GM10847 (cell line): ENCODE measurements around the gene FBXO28.

Experiments used
- POLR2A ChIP-seq: IDR thresholded peaks from 2 replicates; pipeline ENCODE4 v1.6.1; 2011; ENCODE audit not compliant: insufficient read length; ENCODE audit errors: extremely low read depth

The FBXO28 gene

DNA sequence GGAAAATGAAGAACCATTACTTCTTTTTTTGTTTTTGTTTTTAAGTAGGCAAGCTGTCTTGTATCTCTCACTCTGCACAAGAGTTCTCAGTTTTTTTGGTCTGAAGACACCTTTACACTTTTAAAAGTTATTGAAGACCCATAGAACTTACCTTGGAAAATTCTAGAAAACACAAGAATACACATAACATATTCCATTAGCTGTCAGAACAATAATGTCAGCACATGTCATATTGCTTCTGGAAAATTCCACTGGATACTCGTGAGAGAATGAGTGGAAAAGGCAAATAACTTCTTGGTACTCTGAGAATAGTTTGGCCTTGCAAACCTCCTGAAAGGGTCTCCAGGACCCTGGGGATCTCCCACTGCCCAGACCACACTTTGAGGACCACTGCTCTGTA, 4.8 kb downstream of the FBXO28 start:
- no peak for TF ChIP-seq POLR2A

DNA sequence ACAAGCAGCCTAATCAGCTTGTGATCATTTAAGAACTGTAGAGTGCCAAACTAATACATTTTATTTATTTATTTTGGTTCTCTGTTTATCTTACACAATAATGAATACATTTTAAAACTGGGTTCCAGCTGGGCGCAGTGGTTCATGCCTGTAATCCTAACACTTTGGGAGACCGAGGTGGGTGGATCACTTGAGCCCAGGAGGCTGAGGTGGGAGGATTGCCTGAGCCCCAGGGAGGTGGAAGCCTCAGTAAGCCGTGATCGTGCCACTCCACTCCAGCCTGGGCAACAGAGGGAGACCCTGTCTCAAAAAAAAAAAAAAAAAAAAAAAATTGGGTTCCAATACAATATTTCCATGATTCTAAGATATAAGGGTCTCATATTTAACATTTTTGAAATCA, 9.2 kb downstream of the FBXO28 start:
- no peak for TF ChIP-seq POLR2A

DNA sequence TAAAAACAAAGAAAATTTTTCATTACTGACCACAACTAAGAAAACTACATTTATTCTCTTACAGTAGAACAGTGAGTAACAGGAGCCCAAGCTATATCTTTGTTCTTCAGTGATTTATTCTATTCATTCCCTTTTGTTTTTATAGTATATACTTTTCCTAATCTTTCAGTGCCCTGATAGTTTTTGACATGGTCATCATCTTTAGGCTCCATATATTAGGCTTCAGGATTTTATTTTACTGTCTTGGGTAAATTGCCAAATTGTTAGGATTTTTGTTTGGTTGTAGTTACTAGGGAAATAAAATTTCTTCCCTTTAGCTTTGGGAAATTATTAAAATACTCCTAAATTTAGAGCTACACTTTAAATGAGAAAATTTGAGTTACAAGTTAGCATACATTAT, 10.3 kb downstream of the FBXO28 start:
- no peak for TF ChIP-seq POLR2A

DNA sequence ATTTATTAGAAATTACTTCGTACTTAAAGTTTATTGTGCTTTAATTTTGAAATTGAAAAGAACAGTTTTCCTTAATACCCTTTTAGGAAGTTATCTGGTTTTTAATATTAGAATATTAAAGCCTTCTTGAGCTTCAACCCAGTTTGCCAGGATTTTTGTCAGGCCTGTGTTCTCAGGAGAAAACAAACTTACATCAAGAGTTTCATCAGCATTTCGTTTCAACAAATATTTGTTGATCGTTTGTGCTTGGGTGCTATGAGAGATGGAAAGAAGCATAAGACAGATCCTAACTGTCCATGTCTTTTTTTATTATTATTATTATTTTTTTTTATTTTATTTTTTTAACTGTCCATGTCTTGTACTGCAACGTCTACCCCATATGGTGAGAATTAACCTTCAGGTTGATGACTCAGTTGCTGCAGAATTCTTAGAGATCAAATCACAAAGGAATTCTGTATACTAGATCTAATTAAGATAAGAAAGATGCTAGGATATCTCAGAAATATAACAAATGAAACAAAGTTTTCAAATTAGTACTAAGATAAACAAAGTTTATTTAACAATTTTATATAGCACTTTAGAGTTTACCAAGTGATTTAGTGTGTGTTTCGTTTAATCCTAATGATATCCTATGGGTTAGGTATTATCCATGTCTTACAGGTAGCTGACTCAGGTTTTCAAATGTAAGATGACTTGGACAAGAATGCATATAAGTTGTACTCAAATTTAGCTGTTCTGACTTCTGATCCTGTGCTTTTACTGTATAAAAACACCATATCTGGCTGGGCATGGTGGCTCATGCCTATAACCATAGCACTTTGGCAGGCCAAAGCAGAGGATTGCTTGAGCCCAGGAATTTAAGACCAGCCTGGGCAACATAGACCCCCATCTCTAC, 14.3 kb downstream of the FBXO28 start:
- no peak for TF ChIP-seq POLR2A

DNA sequence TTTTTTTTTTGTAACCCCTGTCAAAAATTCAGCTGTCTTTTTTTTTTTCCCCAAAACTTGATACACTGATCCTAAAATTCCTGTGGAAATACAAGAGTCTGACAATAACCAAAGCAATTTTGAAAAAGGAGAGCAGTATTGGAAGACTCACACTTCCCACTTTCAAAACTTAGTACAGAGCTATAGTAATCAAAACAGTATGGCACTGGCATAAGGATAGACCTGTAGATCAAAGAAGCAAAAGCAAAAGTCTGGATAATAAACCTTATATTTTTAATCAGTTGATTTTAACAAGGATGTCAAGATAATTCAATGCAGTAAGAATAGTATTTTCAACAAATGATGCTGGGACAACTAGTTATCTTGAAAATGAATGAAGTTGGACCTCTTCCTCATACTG, 17.3 kb downstream of the FBXO28 start:
- no peak for TF ChIP-seq POLR2A

DNA sequence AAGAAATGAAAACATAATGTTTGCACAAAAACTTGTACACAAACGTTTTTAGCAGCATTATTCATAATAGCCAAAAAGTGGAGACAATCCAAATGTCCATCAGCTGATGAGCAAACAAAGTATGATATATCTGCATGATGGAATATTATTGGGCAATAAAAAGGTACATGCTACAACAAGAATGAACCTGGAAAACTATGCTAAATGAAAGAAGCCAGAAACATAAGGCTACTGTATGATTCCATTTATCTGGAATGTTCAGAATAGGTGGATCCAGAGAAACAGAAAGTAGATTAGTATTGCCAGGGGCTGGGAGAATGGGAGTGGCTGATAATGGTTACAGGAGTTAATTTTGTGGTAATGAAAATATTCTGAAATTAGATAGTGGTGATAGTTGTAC, 19.0 kb downstream of the FBXO28 start:
- TF ChIP-seq POLR2A, result no peak

DNA sequence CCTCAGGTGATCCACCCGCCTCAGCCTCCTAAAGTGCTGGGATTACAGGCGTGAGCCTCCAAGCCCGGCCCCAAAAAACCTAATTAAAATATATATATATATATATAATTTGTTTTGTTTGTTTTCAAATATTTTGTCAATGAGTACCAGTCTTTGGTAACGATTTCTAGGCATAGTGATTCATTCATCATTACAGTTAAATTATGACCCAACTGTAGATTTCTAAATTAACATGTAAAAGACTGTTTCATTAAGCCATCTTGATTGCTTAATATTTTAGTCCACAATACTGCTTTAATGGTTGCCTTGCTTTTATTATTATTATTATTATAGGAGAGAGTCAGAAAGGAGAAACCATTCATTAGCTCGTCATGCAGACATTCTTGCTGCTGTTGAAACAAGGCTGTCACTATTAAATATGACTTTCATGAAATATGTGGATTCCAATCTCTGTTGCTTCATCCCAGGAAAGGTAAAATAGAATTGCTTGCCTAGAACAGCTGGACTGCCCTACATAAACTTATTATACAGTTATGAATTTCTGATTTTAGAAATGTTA, 19.9 kb downstream of the FBXO28 start:
- no peak for TF ChIP-seq POLR2A

DNA sequence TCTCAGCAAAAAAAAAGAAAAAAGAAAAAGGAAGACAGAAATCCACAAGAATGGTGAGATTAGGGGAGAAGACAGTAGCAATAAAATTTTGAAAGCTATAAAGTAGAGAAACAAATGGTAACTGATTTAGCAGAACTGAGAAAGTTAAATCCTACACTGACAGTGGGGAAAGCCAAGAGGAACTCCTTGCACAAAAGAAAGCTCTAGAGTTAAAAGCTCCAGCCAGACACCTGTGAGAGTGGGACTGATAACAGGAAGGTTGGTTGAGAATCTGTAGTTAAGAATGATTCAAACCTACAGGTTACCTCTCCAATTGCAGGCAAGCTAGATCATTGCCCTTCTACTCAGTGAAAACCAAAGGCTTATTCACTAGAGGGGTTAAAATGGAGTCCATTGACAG, 23.6 kb downstream of the FBXO28 start:
- TF ChIP-seq POLR2A, result no peak

DNA sequence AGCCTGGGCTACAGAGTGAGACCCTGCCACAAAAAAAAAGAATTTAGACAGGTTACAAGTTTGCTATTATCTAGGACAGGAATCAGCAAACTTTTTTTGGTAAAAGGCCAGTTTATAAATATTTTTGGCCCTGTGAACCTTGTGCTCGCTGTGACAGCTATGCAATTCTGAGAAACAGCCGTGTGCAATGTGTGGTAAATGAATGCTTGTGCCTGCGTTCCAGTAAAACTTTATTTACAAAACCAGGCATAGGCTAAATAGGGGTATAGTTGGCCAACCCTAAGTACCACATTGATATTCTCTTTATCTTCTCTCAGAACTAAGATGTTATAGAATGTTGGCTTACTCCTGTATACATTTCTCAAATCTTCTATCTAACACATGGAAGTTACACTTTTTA, 24.3 kb downstream of the FBXO28 start:
- no peak for TF ChIP-seq POLR2A

DNA sequence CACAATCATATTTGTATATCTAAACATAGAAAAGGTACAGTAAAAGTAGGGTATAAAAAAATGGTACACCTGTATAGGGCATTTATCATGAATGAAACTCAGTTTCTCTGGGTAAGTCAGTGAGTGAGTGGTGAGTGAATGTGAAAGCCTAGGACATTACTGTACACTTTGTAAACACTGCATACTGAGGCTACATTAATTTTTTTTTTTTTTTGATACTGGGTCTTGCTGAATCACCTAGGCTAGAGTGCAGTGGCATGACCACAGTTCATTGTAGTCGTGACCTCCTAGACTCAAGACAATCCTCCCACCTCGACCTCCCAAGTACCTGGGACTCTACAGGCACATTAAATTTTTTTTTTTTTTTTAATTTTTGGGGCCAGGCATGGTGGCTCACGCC, 27.8 kb downstream of the FBXO28 start:
- no peak for TF ChIP-seq POLR2A

DNA sequence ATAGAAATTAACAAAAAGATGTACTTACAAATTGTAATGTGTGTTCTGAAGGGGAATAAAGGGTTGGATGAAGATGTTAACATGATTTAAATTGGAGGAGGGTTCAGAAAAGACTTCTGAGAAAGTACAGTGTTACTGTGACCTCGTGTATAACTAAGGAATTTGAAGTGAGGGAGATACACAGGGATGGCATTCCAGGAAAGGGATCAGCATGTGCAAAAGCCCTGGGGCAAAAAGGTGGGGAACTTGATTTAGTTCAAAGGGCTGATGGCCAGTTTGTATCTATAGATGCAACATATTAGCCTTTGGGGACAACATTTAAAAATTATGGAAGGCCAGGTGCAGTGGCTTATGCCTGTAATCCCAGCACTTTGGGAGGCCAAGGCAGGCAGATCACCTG, 35.8 kb downstream of the FBXO28 start:
- no peak for TF ChIP-seq POLR2A

DNA sequence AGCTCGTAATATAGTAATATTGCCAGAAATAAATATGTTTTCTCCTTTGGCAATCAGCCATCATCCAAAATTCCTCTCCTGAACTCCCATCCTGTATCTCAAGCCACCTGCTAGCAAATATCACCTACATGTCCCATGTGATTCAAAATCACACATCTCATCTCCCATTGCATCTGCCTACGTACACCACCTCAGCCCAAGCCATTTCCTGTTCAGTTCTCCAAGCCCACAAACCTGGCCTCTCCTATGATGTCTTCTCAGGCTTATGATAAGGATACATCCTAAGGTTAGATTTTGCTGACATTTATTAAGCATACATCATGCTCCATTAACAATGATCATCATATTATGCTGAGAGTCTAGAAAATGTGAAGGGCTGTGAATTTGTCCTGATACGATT, 37.2 kb downstream of the FBXO28 start:
- no peak for TF ChIP-seq POLR2A

DNA sequence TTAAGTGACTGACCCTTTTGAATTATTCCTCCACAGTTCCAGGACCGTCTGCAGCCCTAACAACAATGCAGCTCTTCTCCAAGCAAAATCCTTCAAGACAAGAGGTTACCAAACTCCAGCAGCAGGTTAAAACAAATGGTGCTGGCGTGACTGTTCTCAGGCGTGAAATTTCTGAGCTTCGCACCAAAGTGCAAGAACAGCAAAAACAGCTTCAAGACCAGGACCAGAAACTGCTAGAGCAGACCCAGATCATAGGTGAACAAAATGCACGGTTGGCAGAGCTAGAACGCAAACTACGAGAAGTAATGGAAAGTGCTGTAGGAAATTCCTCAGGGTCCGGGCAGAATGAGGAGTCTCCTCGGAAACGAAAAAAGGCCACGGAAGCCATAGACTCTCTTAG, 43.4 kb downstream of the FBXO28 start:
- no peak for TF ChIP-seq POLR2A

DNA sequence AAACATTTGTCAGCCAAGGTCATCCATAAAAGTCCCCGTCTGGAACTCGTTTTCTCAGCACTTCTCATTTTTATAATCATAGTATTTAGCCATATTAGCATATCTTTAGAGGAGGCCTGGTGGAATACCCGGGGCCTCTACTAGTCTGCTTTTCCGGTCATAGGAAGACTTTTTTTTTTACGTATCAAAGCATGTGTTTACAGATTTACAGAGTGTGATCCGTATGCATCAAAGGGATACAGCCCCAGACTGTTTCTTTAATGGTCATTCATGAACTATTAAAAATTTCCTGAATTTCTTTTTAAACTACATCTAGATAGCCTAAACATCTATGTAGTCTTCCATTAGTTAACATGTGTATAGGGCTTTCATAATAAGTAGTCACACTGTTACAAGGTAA, 45.6 kb downstream of the FBXO28 start:
- no peak for TF ChIP-seq POLR2A

DNA sequence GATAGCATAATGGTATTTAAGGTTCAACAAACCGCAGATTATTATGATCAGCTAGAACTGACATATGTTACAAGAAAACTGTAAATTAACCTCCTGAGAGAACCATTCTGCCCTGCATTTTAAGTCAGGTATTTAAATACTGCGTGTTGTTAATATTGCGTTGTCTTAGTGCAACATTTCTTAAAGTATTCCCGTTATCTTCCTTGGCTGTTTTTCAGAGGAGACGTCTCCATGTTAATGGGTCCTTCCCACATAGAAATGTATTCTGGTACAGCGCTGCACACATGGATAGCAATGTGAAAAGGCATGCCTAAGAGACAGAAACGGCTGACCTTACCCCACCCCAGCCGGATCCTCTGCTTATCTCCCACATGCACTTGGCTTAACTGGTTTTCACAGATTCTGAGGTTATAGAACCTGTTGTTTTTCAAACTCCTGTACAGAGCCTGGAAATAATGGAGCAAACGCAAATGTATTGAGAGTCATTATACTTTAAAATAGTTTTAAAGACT, 46.3 kb downstream of the FBXO28 start:
- TF ChIP-seq POLR2A, result no peak

DNA sequence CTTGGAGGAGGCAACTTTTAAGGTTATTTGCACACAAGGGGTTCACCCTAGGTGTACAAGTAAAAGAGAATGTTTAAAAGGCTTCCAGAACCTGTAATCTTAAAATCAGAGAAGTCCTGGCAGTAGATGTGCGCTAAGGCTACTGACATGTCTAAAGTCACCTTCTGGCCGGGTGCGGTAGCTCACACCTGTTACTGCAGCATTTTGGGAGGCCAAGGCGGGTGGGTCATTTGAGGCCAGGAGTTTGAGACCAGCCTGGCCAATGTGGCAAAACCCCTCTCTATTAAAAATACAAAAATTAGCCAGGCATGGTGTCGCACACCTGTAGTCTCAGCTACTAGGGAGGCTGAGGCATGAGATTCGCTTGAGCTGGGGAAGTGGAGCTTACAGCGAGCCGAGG, 48.9 kb downstream of the FBXO28 start:
- no peak for TF ChIP-seq POLR2A

DNA sequence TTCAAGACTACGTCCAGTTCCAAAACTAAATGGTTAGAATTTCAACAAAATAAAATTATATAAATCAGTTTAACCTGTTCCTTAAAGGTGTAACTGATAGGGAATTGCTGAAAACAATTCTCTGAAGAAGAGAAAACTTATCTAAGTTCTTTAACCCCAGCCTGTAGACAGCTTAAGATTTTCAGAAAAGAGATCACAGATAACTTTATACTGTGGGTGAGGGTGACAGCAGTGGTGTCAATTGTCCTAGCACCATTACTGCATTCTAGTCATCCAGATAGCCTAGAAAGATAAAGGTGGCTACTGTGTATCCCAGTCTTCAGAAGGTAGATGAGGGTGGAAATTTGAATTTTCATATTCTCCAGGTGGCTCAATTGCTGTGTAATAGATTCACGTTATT, 49.4 kb downstream of the FBXO28 start:
- TF ChIP-seq POLR2A, result no peak
